ENCODE measurements around the gene CNNM1.

DNA sequence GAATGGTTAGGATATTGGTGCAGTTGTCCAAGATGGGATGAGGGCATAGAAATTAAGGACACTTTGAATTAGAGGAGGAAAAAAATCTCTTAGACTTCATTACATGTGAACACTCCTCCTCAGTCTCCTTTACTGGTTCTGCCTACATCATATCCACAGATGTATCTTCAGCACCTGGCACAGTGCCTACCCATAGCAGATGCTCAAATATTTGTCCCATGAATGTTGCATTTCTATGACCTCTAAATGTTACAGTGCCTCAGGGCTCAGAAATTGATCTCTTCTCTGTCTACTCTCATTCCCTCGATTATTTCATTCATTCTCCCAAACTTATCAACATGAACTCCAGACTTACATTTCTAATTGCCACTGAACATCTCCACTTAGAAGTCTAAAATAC, 17.1 kb downstream of the CNNM1 start:
- TF ChIP-seq, protein P1, sequence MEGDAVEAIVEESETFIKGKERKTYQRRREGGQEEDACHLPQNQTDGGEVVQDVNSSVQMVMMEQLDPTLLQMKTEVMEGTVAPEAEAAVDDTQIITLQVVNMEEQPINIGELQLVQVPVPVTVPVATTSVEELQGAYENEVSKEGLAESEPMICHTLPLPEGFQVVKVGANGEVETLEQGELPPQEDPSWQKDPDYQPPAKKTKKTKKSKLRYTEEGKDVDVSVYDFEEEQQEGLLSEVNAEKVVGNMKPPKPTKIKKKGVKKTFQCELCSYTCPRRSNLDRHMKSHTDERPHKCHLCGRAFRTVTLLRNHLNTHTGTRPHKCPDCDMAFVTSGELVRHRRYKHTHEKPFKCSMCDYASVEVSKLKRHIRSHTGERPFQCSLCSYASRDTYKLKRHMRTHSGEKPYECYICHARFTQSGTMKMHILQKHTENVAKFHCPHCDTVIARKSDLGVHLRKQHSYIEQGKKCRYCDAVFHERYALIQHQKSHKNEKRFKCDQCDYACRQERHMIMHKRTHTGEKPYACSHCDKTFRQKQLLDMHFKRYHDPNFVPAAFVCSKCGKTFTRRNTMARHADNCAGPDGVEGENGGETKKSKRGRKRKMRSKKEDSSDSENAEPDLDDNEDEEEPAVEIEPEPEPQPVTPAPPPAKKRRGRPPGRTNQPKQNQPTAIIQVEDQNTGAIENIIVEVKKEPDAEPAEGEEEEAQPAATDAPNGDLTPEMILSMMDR (IDR thresholded peaks at IDR 0.05) = no peak
- TF ChIP-seq EP300 (IDR thresholded peaks at IDR 0.05) = no peak
- no peak for TF ChIP-seq POLR2A (IDR thresholded peaks at IDR 0.05)
- TF ChIP-seq POLR2AphosphoS5 (IDR thresholded peaks at IDR 0.05) = no peak

All from suprapubic skin (tissue), 4 donors.